Measurements from ENCODE around the gene ARHGAP32. TPM values are rescaled to one million over a fixed set of nuclear protein-coding genes. Genes with fewer than 3 reads are reported as not detected.

The ARHGAP32 gene
- polyA plus RNA-seq, 1 of the 3 experiments (the other 2 are of a cell fraction) = 4.8 TPM

Small RNA genes lying within 50 kb of the gene (small RNA-seq; reads per million reads assigned to genes)
- gene RF00019 = 0 reads per million in 7 experiments
- gene RNU6-874P = 0 reads per million in 7 experiments
- 0 reads per million in 7 experiments for gene RNU6-876P

Other genes starting within 250 kb of the ARHGAP32 start
- 0.05 TPM in 2 replicates for gene TP53AIP1, start 249.5 kb downstream of the ARHGAP32 start, polyA plus RNA-seq (2012; rRNA removed)
- gene BARX2, start 183.5 kb upstream of the ARHGAP32 start, polyA plus RNA-seq (2012; rRNA removed) = not detected in 2 replicates